ENCODE data around the gene TDRD10. TPM values are rescaled to one million over a fixed set of nuclear protein-coding genes. Genes with fewer than 3 reads are reported as not detected.

TDRD10 gene
- total RNA-seq, 1 donor from 2014 or later: not detected

GRCh38 chr1:154492115-154492514 lies 9.9 kb upstream of the TDRD10 start:
- Mint-ChIP-seq H3K27ac (ENCODE audit: unreplicated experiment) (no peak overlapping the region), H3K9me3 (ENCODE audit: unreplicated experiment) (peaks cover 2% of the 10 kb centered on the region), H3K36me3 (ENCODE audit: unreplicated experiment) (no peaks in the 10 kb centered on the region), H3K4me3 (ENCODE audit: unreplicated experiment) (no peak overlapping the region), H3K27me3 (ENCODE audit: unreplicated experiment) (peaks cover 1% of the 10 kb centered on the region), H3K4me1 (ENCODE audit: low read depth, unreplicated experiment) (peaks cover 10% of the 10 kb centered on the region)
- no peak for DNase-seq
- TF ChIP-seq, protein P1, sequence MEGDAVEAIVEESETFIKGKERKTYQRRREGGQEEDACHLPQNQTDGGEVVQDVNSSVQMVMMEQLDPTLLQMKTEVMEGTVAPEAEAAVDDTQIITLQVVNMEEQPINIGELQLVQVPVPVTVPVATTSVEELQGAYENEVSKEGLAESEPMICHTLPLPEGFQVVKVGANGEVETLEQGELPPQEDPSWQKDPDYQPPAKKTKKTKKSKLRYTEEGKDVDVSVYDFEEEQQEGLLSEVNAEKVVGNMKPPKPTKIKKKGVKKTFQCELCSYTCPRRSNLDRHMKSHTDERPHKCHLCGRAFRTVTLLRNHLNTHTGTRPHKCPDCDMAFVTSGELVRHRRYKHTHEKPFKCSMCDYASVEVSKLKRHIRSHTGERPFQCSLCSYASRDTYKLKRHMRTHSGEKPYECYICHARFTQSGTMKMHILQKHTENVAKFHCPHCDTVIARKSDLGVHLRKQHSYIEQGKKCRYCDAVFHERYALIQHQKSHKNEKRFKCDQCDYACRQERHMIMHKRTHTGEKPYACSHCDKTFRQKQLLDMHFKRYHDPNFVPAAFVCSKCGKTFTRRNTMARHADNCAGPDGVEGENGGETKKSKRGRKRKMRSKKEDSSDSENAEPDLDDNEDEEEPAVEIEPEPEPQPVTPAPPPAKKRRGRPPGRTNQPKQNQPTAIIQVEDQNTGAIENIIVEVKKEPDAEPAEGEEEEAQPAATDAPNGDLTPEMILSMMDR (IDR thresholded peaks at IDR 0.05; ENCODE audit: partially characterized antibody, unreplicated experiment): no peak

DNA sequence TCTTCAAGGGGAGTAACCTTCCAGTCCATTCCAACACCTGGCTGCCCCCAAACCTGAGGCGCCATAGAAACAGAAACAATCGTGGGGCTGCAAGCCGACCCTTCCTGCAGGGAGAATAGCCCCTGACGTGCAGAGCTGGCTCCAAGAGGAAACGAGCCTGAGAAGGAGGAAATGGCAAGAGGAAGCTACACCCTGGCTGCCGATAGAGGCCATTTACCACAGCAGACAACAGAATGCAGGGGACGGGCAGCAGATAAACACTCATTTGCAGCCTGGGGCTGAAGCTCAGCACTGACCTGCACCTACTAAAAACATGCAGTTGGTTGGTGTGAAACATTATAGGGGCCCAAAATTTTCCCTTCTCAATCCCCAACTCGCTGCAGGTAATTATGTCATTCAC lies 8.7 kb upstream of the TDRD10 start:
- no peaks in the 10 kb centered on the region for H3K36me3 Mint-ChIP-seq (ENCODE audit: unreplicated experiment)
- H3K4me3 Mint-ChIP-seq (ENCODE audit: unreplicated experiment): no peak overlapping the region
- no peak overlapping the region for H3K27ac Mint-ChIP-seq (ENCODE audit: unreplicated experiment)
- H3K9me3 Mint-ChIP-seq (ENCODE audit: unreplicated experiment): peaks cover 2% of the 10 kb centered on the region
- DNase-seq: no peak
- H3K4me1 Mint-ChIP-seq (ENCODE audit: low read depth, unreplicated experiment): peaks cover 11% of the 10 kb centered on the region
- TF ChIP-seq, protein P1 (IDR thresholded peaks at IDR 0.05; ENCODE audit: partially characterized antibody, unreplicated experiment): no peak
- peaks cover 1% of the 10 kb centered on the region for H3K27me3 Mint-ChIP-seq (ENCODE audit: unreplicated experiment)

GRCh38 chr1:154495496-154496273 lies 6.3 kb upstream of the TDRD10 start:
- DNase-seq: no peak
- H3K27ac Mint-ChIP-seq (ENCODE audit: unreplicated experiment): no peak overlapping the region
- TF ChIP-seq, protein P1 (IDR thresholded peaks at IDR 0.05; ENCODE audit: partially characterized antibody, unreplicated experiment): no peak
- peaks cover 5% of the 10 kb centered on the region for H3K36me3 Mint-ChIP-seq (ENCODE audit: unreplicated experiment)
- no peaks in the 10 kb centered on the region for H3K9me3 Mint-ChIP-seq (ENCODE audit: unreplicated experiment)
- no peak overlapping the region for H3K4me3 Mint-ChIP-seq (ENCODE audit: unreplicated experiment)
- H3K4me1 Mint-ChIP-seq (ENCODE audit: low read depth, unreplicated experiment): peaks cover 11% of the 10 kb centered on the region
- H3K27me3 Mint-ChIP-seq (ENCODE audit: unreplicated experiment): peaks cover 6% of the 10 kb centered on the region

GRCh38 chr1:154496383-154496782 lies 5.6 kb upstream of the TDRD10 start:
- H3K36me3 Mint-ChIP-seq (ENCODE audit: unreplicated experiment): peaks cover 5% of the 10 kb centered on the region
- H3K4me1 Mint-ChIP-seq (ENCODE audit: low read depth, unreplicated experiment): peaks cover 11% of the 10 kb centered on the region
- DNase-seq: no peak
- no peak overlapping the region for H3K4me3 Mint-ChIP-seq (ENCODE audit: unreplicated experiment)
- peaks cover 10% of the 10 kb centered on the region for H3K27me3 Mint-ChIP-seq (ENCODE audit: unreplicated experiment)
- H3K27ac Mint-ChIP-seq (ENCODE audit: unreplicated experiment): no peak overlapping the region
- H3K9me3 Mint-ChIP-seq (ENCODE audit: unreplicated experiment): no peaks in the 10 kb centered on the region
- TF ChIP-seq, protein P1 (IDR thresholded peaks at IDR 0.05; ENCODE audit: partially characterized antibody, unreplicated experiment): no peak

- Mint-ChIP-seq H3K27ac (ENCODE audit: unreplicated experiment) (no peak overlapping the region), H3K4me1 (ENCODE audit: low read depth, unreplicated experiment) (peaks cover 11% of the 10 kb centered on the region), H3K36me3 (ENCODE audit: unreplicated experiment) (peaks cover 5% of the 10 kb centered on the region), H3K9me3 (ENCODE audit: unreplicated experiment) (no peaks in the 10 kb centered on the region), H3K4me3 (ENCODE audit: unreplicated experiment) (no peak overlapping the region), H3K27me3 (ENCODE audit: unreplicated experiment) (peaks cover 10% of the 10 kb centered on the region)
- TF ChIP-seq, protein P1 (IDR thresholded peaks at IDR 0.05; ENCODE audit: partially characterized antibody, unreplicated experiment): no peak
- DNase-seq: no peak
These were observed 4.8 kb upstream of the TDRD10 start for GRCh38 chr1:154497026-154497806.

Measured in glutamatergic neuron (in vitro differentiated cells).